Psoas muscle (tissue), 8 donors: ENCODE data around the gene PCED1B. TPM values are rescaled to one million over a fixed set of nuclear protein-coding genes. Genes with fewer than 3 reads are reported as not detected.

Source experiments
- ATAC-seq, 4 donors: fragments of 200-7000 bp; cut with Tn5 transposase; one replicate each; pipeline ENCODE4 v1.9.1; 2020; ENCODE audit warnings: moderate library complexity in 3 of 4, mild to moderate bottlenecking in 2 of 4
- DNase-seq, 2 donors: peaks; one replicate each; pipeline ENCODE4 v3.0.0-alpha.2; 2020
- H3K27ac ChIP-seq: fragments of 200-600 bp; one replicate; pipeline ENCODE4 v1.8.0; 2022
- H3K27me3 ChIP-seq, 3 donors: fragments of 200-600 bp in 1 of 3; one replicate each; pipeline versions ENCODE4 v1.6.1 to v1.8.0; 2013 to 2022; ENCODE audit warnings: low read length in 2 of 3, mild to moderate bottlenecking in 2 of 3, moderate library complexity in 1 of 3; ENCODE audit not compliant: insufficient read depth in 3 of 3
- H3K36me3 ChIP-seq, 2 donors: fragments of 200-600 bp in 1 of 2; one replicate each; pipeline versions ENCODE4 v1.6.1 to v1.8.0; 2013 to 2022; ENCODE audit warnings: low read depth in 1 of 2, mild to moderate bottlenecking in 1 of 2, moderate library complexity in 1 of 2; ENCODE audit not compliant: insufficient read depth in 1 of 2
- H3K4me1 ChIP-seq: fragments of 200-600 bp; one replicate; pipeline ENCODE4 v1.8.0; 2022
- H3K4me3 ChIP-seq: fragments of 200-600 bp; one replicate; pipeline ENCODE4 v1.8.0; 2022; ENCODE audit warnings: mild to moderate bottlenecking
- H3K9me3 ChIP-seq: fragments of 200-600 bp; one replicate; pipeline ENCODE4 v1.8.0; 2022
- CTCF ChIP-seq: fragments of 200-600 bp; IDR thresholded peaks from one replicate; pipeline ENCODE4 v1.8.0; 2022; ENCODE audit warnings: antibody characterized with exemption
- WGBS, 3 donors: extraction: QIAGEN DNeasy Blood & Tissue Kit; methylation state at CpG; one replicate each; pipeline versions ENCODE4 v1.1.6 to v1.1.7; 2013; 5-methylcytosine and 5-hydroxymethylcytosine counted together
- intact Hi-C, 2 donors: fragments of 100-400 bp; cut with DNase I; formaldehyde crosslinking; loops; one replicate each; pipeline versions ENCODE4 v1.11.0 to v1.14.2; 2022
- polyA plus RNA-seq, 3 donors: library from polyadenylated mRNA; stranded (reverse); fragments of 200-250 nt; gene quantifications; one replicate each; pipeline ENCODE4 v1.2.3, GENCODE V29; 2013
- total RNA-seq, 4 donors: library from RNA; stranded (reverse); fragmentation: NEBNext Ultra II Directional in 2 of 4; extraction: Animal tissue kit (Norgen Biotek cat#: 25700) in 2 of 4; gene quantifications; one replicate each; pipeline versions ENCODE4 v1.2.1 to v1.2.4, GENCODE V29; 2021 to 2023
- donor health status: healthy with polysubstance abuse.
- donor health status: DM: no; HTN: no; CAD: no; lungs with moderate emphysema.
- donor health status: Bipolar disorder and iron deficiency.
- donor health status: healthy.
- donor health status: DM: yes; HTN: yes; CAD: no.
- donor health status: DM: no; HTN: no; CAD: no.
- donor health status: DM: no; HTN: no; CAD: no.
- donor health status: DM: yes; HTN: yes; CAD: no.

The PCED1B gene
- total and polyA plus RNA-seq, 7 donors: 0.18 to 1.2 (median 0.38) TPM

- intact Hi-C loops: no loop called here
- H3K4me1 ChIP-seq: peaks cover 13% of the 10 kb centered on the region
- DNase-seq: no peak
These were observed 3.6 kb downstream of the PCED1B start for GRCh38 chr12:47082796-47083621.

GRCh38 chr12:47084172-47084571 lies 4.8 kb downstream of the PCED1B start:
- H3K36me3 ChIP-seq: no peaks in the 10 kb centered on the region
- ATAC-seq (no peak), DNase-seq (no peak)
- no peak overlapping the region for H3K4me3 ChIP-seq
- TF ChIP-seq CTCF: no peak
- H3K9me3 ChIP-seq: no peaks in the 10 kb centered on the region
- H3K4me1 ChIP-seq: peaks cover 6% of the 10 kb centered on the region
- no peak overlapping the region for H3K27ac ChIP-seq
- peaks cover 0 to 4% (median 0%) of the 10 kb centered on the region in 3 donors for H3K27me3 ChIP-seq
- intact Hi-C loops: no loop called here
- 85 to 95% (median 87%) methylated on average over 1 of the region's 1 CpG for WGBS, 3 donors

More at GRCh38 chr12:47082796-47083621, 3.6 kb downstream of the PCED1B start:
- Histone ChIP-seq H3K36me3 (no peaks in the 10 kb centered on the region), H3K27ac (no peak overlapping the region), H3K9me3 (no peaks in the 10 kb centered on the region), H3K4me3 (no peak overlapping the region), H3K27me3 (peaks cover 0 to 13% (median 0%) of the 10 kb centered on the region in 3 donors)
- no peak for TF ChIP-seq CTCF
- 41 to 53% (median 42%) methylated on average over 7 of the region's 7 CpGs for WGBS, 3 donors
- peak; percentile 39 to 81 (median 58) for ATAC-seq

DNA sequence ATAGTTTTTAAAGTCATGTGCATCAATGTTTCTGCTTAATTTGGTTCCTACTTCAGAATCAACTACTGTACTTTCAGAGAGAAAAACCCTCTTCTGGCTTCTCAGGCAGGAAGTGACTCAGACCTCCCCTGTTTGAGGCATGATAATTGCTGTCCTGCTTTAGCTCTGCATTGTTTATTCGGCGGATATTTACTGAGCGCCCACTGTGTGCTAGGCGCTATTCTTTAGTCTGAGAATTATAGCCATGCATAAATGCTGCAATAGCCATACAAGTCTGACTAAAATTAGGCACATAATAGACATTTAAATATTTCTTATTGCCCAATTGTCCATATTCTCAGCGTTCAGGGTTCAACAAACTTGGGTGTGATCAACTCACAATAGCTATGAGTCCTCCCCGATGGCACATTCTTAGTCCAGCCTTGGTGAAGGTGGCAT lies 6.4 kb downstream of the PCED1B start:
- no peak overlapping the region for H3K4me3 ChIP-seq
- H3K36me3 ChIP-seq: no peaks in the 10 kb centered on the region
- H3K27ac ChIP-seq: no peak overlapping the region
- no peaks in the 10 kb centered on the region for H3K27me3 ChIP-seq
- intact Hi-C loops: no loop called here
- TF ChIP-seq CTCF: no peak
- DNase-seq (no peak), ATAC-seq (no peak)
- WGBS, 3 donors: 65 to 66% (median 66%) methylated on average over 6 of the region's 6 CpGs
- peaks cover 6% of the 10 kb centered on the region for H3K4me1 ChIP-seq
- no peaks in the 10 kb centered on the region for H3K9me3 ChIP-seq

- ATAC-seq (no peak), DNase-seq (no peak)
- no peaks in the 10 kb centered on the region for H3K36me3 ChIP-seq
- no peaks in the 10 kb centered on the region for H3K9me3 ChIP-seq
- 65 to 76% (median 72%) methylated on average over 2 of the region's 2 CpGs for WGBS, 3 donors
- intact Hi-C loops: no loop called here
- no peak overlapping the region for H3K27ac ChIP-seq
- H3K4me1 ChIP-seq: peaks cover 5% of the 10 kb centered on the region
- H3K4me3 ChIP-seq: no peak overlapping the region
- TF ChIP-seq CTCF: no peak
- H3K27me3 ChIP-seq: no peaks in the 10 kb centered on the region
These were observed 7.8 kb downstream of the PCED1B start for GRCh38 chr12:47087088-47087688.
